Skeletal muscle tissue (tissue), 4 donors: ENCODE results near the gene FXYD7. TPM values are rescaled to one million over a fixed set of nuclear protein-coding genes. Genes with fewer than 3 reads are reported as not detected.
"Not testable (repeated sequence)": the region's sequence is repeated elsewhere in the genome, so short reads cannot be mapped to it uniquely, and the experiment has no call there.

Source experiments
- H3K27ac ChIP-seq: one replicate; pipeline ENCODE4 v1.7.0; 2013; ENCODE audit warnings: mild to moderate bottlenecking, low read depth, low read length, inconsistent platforms
- H3K27me3 ChIP-seq, 3 donors: one replicate each; pipeline ENCODE4 v1.7.0; 2013; ENCODE audit warnings: low read length in 3 of 3; ENCODE audit not compliant: control insufficient read depth in 3 of 3, insufficient read depth in 3 of 3
- H3K36me3 ChIP-seq, 3 donors: one replicate each; pipeline ENCODE4 v1.7.0; 2013; ENCODE audit warnings: low read length in 3 of 3; ENCODE audit not compliant: control insufficient read depth in 3 of 3, insufficient read depth in 3 of 3
- H3K4me1 ChIP-seq, 3 donors: one replicate each; pipeline ENCODE4 v1.7.0; 2013; ENCODE audit warnings: low read length in 3 of 3, mild to moderate bottlenecking in 3 of 3; ENCODE audit not compliant: control insufficient read depth in 3 of 3, insufficient read depth in 3 of 3
- H3K4me3 ChIP-seq, 3 donors: one replicate each; pipeline ENCODE4 v1.7.0; 2013; ENCODE audit warnings: low read length in 3 of 3
- H3K9ac ChIP-seq, 3 donors: one replicate each; pipeline ENCODE4 v1.7.0; 2013; ENCODE audit warnings: low read length in 3 of 3, mild to moderate bottlenecking in 3 of 3, moderate library complexity in 2 of 3, low read depth in 1 of 3
- H3K9me3 ChIP-seq, 3 donors: one replicate each; pipeline ENCODE4 v1.7.0; 2013; ENCODE audit warnings: low read length in 3 of 3; ENCODE audit not compliant: control insufficient read depth in 3 of 3
- total RNA-seq: library from RNA; depleted of rRNA; stranded (reverse); fragments of >200 nt; gene quantifications from one replicate; pipeline ENCODE4 v1.2.3, GENCODE V29; 2014
- donor health status: Osteomylitis.

The FXYD7 gene
- total RNA-seq, 1 donor from 2014 or later = 0.52 TPM

GRCh38 chr19:35125749-35126623 is 17.1 kb upstream of the FXYD7 start:
- peak overlapping the region; percentile 78 for H3K27ac ChIP-seq
- H3K9ac ChIP-seq = peak overlapping the region in 2 of 3 donors; percentile 45 to 68
- peaks cover 41 to 60% (median 54%) of the 10 kb centered on the region in 3 donors for H3K4me1 ChIP-seq
- peak overlapping the region in 1 of 3 donors; percentile 35 for H3K4me3 ChIP-seq
- H3K9me3 ChIP-seq = no peaks in the 10 kb centered on the region
- no peaks in the 10 kb centered on the region for H3K27me3 ChIP-seq
- no peaks in the 10 kb centered on the region for H3K36me3 ChIP-seq

- peak overlapping the region in 1 of 3 donors; percentile 13 for H3K4me3 ChIP-seq
- H3K27ac ChIP-seq = peak overlapping the region; percentile 78
Observed at GRCh38 chr19:35126624-35126959, 16.5 kb upstream of the FXYD7 start.

DNA sequence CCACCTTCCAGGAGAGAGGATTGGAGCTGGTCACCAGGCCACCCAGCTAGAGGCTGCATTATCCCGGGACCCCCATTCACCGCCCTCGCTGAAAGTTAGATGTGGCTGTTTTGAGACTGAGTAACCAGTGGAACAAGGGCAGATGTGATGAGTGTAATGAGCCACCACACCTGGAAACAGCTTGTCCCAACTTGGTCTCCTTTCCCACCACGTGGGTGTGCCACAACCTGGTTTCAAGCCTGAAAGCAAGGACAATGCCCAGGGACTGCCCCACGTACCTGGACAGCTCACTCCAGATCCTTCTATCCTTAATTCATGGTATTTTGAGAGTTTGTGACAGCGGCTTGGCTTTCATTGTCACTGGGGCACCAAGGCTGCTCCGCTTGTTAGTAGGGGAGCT is 15.2 kb upstream of the FXYD7 start:
- peaks cover 38 to 56% (median 46%) of the 10 kb centered on the region in 3 donors for H3K4me1 ChIP-seq
- H3K9ac ChIP-seq = peak overlapping the region in 1 of 3 donors; percentile 16
- H3K36me3 ChIP-seq = peaks cover 0 to 2% (median 2%) of the 10 kb centered on the region in 3 donors
- no peak overlapping the region for H3K27ac ChIP-seq
- H3K4me3 ChIP-seq = no peak overlapping the region
- no peaks in the 10 kb centered on the region for H3K27me3 ChIP-seq
- H3K9me3 ChIP-seq = no peaks in the 10 kb centered on the region

More at GRCh38 chr19:35126624-35126959, 16.5 kb upstream of the FXYD7 start:
- H3K9ac ChIP-seq = peak overlapping the region in 2 of 3 donors; percentile 45 to 68
- H3K9me3 ChIP-seq = no peaks in the 10 kb centered on the region
- no peaks in the 10 kb centered on the region for H3K27me3 ChIP-seq
- H3K36me3 ChIP-seq = peaks cover 0 to under 1% (median 0%) of the 10 kb centered on the region in 3 donors
- H3K4me1 ChIP-seq = peaks cover 36 to 60% (median 50%) of the 10 kb centered on the region in 3 donors

DNA sequence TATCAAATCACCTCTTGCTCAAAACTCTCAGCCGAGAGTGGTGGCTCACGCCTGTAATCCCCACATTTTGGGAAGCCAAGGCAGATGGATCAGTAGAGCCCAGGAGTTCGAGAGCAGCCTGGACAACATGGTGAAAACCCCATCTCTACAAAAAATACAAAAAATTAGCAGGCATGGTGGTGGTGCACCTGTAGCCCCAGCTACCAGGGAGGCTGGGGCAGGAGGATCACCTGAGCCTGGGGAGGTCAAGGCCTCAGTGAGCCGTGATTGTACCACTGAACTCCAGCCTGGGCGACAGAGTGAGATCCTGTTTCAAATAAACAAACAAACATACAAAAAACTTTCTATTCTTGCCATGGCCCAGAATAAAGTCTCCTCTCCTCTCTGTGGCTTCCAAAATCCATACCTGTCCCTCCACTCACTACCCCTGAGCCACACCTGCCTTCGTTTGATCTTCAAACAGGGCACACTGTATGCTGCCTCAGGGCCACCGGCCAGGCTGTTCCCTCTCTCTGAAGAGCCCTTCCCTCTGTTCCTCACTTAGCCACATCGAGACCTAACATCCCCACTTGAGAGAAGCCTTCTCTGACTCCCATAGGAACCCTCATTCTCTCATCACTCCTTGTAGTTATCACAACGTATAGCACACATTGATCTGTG is 14.5 kb upstream of the FXYD7 start:
- no peaks in the 10 kb centered on the region for H3K9me3 ChIP-seq
- H3K4me1 ChIP-seq = peaks cover 32 to 50% (median 46%) of the 10 kb centered on the region in 3 donors
- H3K27ac ChIP-seq = no peak overlapping the region
- no peaks in the 10 kb centered on the region for H3K27me3 ChIP-seq
- H3K4me3 ChIP-seq = no peak overlapping the region
- peaks cover 0 to 5% (median 4%) of the 10 kb centered on the region in 3 donors for H3K36me3 ChIP-seq
- H3K9ac ChIP-seq = no peak overlapping the region

DNA sequence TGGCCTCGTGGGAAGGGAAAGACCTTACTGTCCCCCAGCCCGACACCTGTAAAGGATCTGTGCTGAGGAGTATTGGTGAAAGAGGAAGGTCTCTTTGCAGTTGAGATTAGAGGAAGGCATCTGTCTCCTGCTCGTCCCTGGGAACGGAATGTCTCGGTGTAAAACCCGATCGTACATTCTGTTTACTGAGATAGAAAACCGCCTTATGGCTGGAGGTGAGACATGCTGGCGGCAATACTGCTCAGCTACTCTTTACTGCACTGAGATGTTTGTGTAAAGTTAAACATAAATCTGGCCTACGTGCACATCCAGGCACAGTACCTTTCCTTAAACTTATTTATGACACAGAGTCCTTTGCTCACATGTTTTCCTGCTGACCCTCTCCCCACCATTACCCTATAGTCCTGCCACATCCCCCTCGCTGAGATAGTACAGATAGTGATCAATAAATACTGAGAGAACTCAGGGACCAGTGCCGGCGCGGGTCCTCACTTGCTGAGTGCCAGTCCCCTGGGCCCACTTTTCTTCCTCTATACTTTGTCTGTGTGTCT is 13.3 kb upstream of the FXYD7 start:
- not testable (repeated sequence) for H3K4me3 ChIP-seq, H3K27ac ChIP-seq, H3K9me3 ChIP-seq, H3K36me3 ChIP-seq, H3K27me3 ChIP-seq
- Histone ChIP-seq H3K4me1 (peaks cover 22 to 46% (median 46%) of the 10 kb centered on the region in 3 donors), H3K9ac (peak overlapping the region in 1 of 3 donors; percentile 33)

GRCh38 chr19:35130761-35131720 is 12.0 kb upstream of the FXYD7 start:
- Histone ChIP-seq H3K4me3 (no peak overlapping the region), H3K27ac (no peak overlapping the region), H3K9me3 (no peaks in the 10 kb centered on the region), H3K4me1 (peaks cover 13 to 47% (median 43%) of the 10 kb centered on the region in 3 donors), H3K27me3 (no peaks in the 10 kb centered on the region), H3K36me3 (peaks cover 0 to 5% (median 4%) of the 10 kb centered on the region in 3 donors), H3K9ac (peak overlapping the region in 1 of 3 donors; percentile 8)

GRCh38 chr19:35132254-35132653 is 10.8 kb upstream of the FXYD7 start:
- H3K4me3 ChIP-seq = no peak overlapping the region
- no peak overlapping the region for H3K27ac ChIP-seq
- H3K27me3 ChIP-seq = no peaks in the 10 kb centered on the region
- no peaks in the 10 kb centered on the region for H3K9me3 ChIP-seq
- peaks cover 0 to 5% (median 4%) of the 10 kb centered on the region in 3 donors for H3K36me3 ChIP-seq
- H3K4me1 ChIP-seq = peaks cover 15 to 52% (median 46%) of the 10 kb centered on the region in 3 donors
- no peak overlapping the region for H3K9ac ChIP-seq

DNA sequence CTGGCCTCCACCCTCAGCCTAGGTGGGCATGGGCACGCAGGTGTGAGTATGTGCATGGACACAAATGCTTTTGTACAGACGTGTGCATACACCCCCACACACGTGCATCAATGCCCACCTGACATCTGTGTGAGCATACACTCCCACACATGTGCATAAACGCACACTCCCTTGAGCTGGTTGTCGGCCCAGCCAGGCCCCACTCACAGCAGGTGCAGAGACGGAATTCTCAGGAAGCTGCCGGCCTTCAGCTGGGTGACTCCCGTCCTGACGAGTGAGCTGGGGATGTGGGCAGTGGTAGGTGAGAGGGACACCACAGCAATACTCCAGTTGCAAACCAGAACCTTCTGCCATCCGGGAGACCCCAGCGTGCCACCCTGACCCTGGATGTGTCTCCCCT is 9.2 kb upstream of the FXYD7 start:
- H3K36me3 ChIP-seq = peaks cover 0 to 5% (median 4%) of the 10 kb centered on the region in 3 donors
- peaks cover 26 to 65% (median 52%) of the 10 kb centered on the region in 3 donors for H3K4me1 ChIP-seq
- peak overlapping the region; percentile 79 for H3K27ac ChIP-seq
- no peaks in the 10 kb centered on the region for H3K27me3 ChIP-seq
- peak overlapping the region; percentile 43 to 73 (median 70) for H3K9ac ChIP-seq
- H3K9me3 ChIP-seq = no peaks in the 10 kb centered on the region
- H3K4me3 ChIP-seq = peak overlapping the region; percentile 24 to 57 (median 45)

DNA sequence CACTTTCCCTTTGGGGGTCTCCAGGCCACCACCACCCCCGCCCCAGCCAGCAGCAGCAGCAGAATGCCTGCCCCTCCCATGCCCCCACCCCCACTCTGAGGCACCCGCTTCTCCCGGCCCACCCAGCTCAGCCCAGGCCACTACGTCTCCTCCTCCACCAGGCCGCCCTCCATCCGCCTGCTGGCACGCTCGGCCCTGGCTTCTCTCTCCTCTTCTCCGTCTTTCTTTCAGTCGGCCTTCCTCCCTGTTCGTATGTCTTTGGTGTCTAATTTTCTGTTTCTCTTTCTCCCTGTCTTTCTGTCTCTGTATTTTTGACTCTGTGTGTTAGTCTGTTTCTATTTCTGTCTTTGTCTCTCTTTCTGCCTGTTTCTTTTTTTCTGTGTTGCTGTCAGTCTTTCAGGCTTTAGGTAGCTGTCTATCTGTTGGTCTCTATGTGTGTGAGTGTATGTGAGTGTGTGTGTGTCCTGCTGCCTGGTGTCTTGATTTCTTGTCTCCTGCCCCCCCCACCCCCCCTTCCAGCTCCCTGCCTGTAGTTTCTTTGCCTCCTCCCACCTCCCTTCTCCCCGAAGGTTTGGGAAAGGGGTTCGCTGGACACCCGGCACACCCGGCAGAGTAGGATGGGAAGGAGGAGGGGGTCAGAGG is 8.3 kb upstream of the FXYD7 start, which contains the start of gene LGI4:
TSS of gene LGI4 (minus strand) at position 459 of the 642 bp plus-strand sequence. CDS start at position 80, 379 bp downstream.
- H3K27ac ChIP-seq = peak within 1 kb of the TSS; percentile 79
- peak within 1 kb of the TSS; percentile 43 to 73 (median 70) for H3K9ac ChIP-seq
- peak within 1 kb of the TSS; percentile 54 to 57 (median 56) for H3K4me3 ChIP-seq
- H3K36me3 ChIP-seq = peaks cover 0 to 5% (median 4%) of the 10 kb centered on the region in 3 donors
- H3K9me3 ChIP-seq = no peaks in the 10 kb centered on the region
- H3K27me3 ChIP-seq = no peaks in the 10 kb centered on the region
- peaks cover 27 to 62% (median 48%) of the 10 kb centered on the region in 3 donors for H3K4me1 ChIP-seq
